Adrenal gland (tissue), 5 donors: ENCODE measurements around the gene PRR5.

ENCODE experiments used
- CTCF ChIP-seq, 6 experiments: fragments of 450-650 bp in 4 of 6; fragments of 200-600 bp in 2 of 6; sonication (generic) in 1 of 6; IDR thresholded peaks; 1 replicate in 5 of 6; 2 replicates in 1 of 6; pipeline versions ENCODE4 v1.5.1 to v1.8.0; 2016 to 2021; ENCODE audit warnings: antibody characterized with exemption in 6 of 6, mild to moderate bottlenecking in 2 of 6, moderate library complexity in 1 of 6
- POLR2A ChIP-seq, 2 donors: fragments of 450-650 bp; IDR thresholded peaks; one replicate each; pipeline ENCODE4 v1.6.1; 2017; ENCODE audit warnings: antibody characterized with exemption in 2 of 2, mild to moderate bottlenecking in 2 of 2, moderate library complexity in 1 of 2
- donor health status: DM: no; HTN: no; CAD: no.

GRCh38 chr22:44711690-44712555 is 9.9 kb downstream of the PRR5 start:
- TF ChIP-seq POLR2A (IDR thresholded peaks at IDR 0.05): no peak
- no peak for TF ChIP-seq CTCF (IDR thresholded peaks at IDR 0.05)
